ENCODE measurements around the gene FTSJ1.
"Not testable (repeated sequence)": the region's sequence is repeated elsewhere in the genome, so short reads cannot be mapped to it uniquely, and the experiment has no call there.

The FTSJ1 gene

GRCh38 chrX:48521353-48522243, 45.6 kb downstream of the FTSJ1 start, which contains the start of gene EBP:
Gene EBP (plus strand): TSS chrX:48521808. CDS start chrX:48523772, 1,964 bp downstream.
- TF ChIP-seq CTCF (IDR thresholded peaks at IDR 0.05; ENCODE audit: low read length) = no peak
- peaks cover 4% of the 10 kb centered on the region for H3F3A ChIP-seq (ENCODE audit: insufficient read depth, low read length)
- peak; percentile 93 for DNase-seq
- peak within 1 kb of the TSS; percentile 75 for H3K9ac ChIP-seq (ENCODE audit: low read length)
- peak within 1 kb of the TSS; percentile 76 for H3K4me3 ChIP-seq (ENCODE audit: low read length)
- H3K79me2 ChIP-seq (ENCODE audit: low read length) = peaks cover 25% of the 10 kb centered on the region
- H3K9me2 ChIP-seq (replicated peaks; ENCODE audit: insufficient read depth, low read length) = no peaks in the 10 kb centered on the region
- peak within 1 kb of the TSS; percentile 64 for H2AFZ ChIP-seq (ENCODE audit: low read length)
- H3K36me3 ChIP-seq (replicated peaks; ENCODE audit: insufficient read depth, low read length) = no peaks in the 10 kb centered on the region
- peak within 1 kb of the TSS; percentile 64; the same call in 1 of the 2 replicates for H3K27ac ChIP-seq (ENCODE audit: low read length)
- H4K20me1 ChIP-seq (ENCODE audit: insufficient read depth, low read length) = no peaks in the 10 kb centered on the region
- no peaks in the 10 kb centered on the region for H3K9me3 ChIP-seq (replicated peaks; ENCODE audit: insufficient read depth, low read length)
- H3K27me3 ChIP-seq (replicated peaks; ENCODE audit: insufficient read depth, low read length) = no peaks in the 10 kb centered on the region
- peak within 1 kb of the TSS; percentile 74 for H3K4me2 ChIP-seq (ENCODE audit: low read depth, low read length)
- H3K4me1 ChIP-seq (ENCODE audit: low read length) = peaks cover 5% of the 10 kb centered on the region; the same call in 1 of the 2 replicates

GRCh38 chrX:48522291-48522690, 46.3 kb downstream of the FTSJ1 start:
- Histone ChIP-seq H4K20me1 (ENCODE audit: insufficient read depth, low read length) (no peaks in the 10 kb centered on the region), H3K9ac (ENCODE audit: low read length) (peak overlapping the region; percentile 75), H3K36me3 (replicated peaks; ENCODE audit: insufficient read depth, low read length) (no peaks in the 10 kb centered on the region), H3K79me2 (ENCODE audit: low read length) (peaks cover 25% of the 10 kb centered on the region), H3F3A (ENCODE audit: insufficient read depth, low read length) (peaks cover 4% of the 10 kb centered on the region), H3K9me2 (replicated peaks; ENCODE audit: insufficient read depth, low read length) (no peaks in the 10 kb centered on the region), H3K27me3 (replicated peaks; ENCODE audit: insufficient read depth, low read length) (no peaks in the 10 kb centered on the region), H3K4me2 (ENCODE audit: low read depth, low read length) (peak overlapping the region; percentile 74), H3K4me1 (ENCODE audit: low read length) (peaks cover 5% of the 10 kb centered on the region; the same call in 1 of the 2 replicates), H3K9me3 (replicated peaks; ENCODE audit: insufficient read depth, low read length) (no peaks in the 10 kb centered on the region), H2AFZ (ENCODE audit: low read length) (peak overlapping the region; percentile 31; the same call in 1 of the 2 replicates), H3K4me3 (ENCODE audit: low read length) (peak overlapping the region; percentile 76), H3K27ac (ENCODE audit: low read length) (peak overlapping the region; percentile 50; the same call in 1 of the 2 replicates)
- TF ChIP-seq CTCF (IDR thresholded peaks at IDR 0.05; ENCODE audit: low read length) (no peak), EZH2 (optimal IDR thresholded peaks at IDR 0.05; ENCODE audit: low read depth, low read length) (no peak), EZH2phosphoT487 (IDR thresholded peaks at IDR 0.05; ENCODE audit: low read length) (no peak)
- DNase-seq = no peak

- H3F3A ChIP-seq (ENCODE audit: insufficient read depth, low read length) = peaks cover 4% of the 10 kb centered on the region
- H3K36me3 ChIP-seq (replicated peaks; ENCODE audit: insufficient read depth, low read length) = no peaks in the 10 kb centered on the region
- H3K4me3 ChIP-seq (ENCODE audit: low read length) = no peak overlapping the region
- no peaks in the 10 kb centered on the region for H3K27me3 ChIP-seq (replicated peaks; ENCODE audit: insufficient read depth, low read length)
- no peaks in the 10 kb centered on the region for H3K9me2 ChIP-seq (replicated peaks; ENCODE audit: insufficient read depth, low read length)
- peaks cover 25% of the 10 kb centered on the region for H3K79me2 ChIP-seq (ENCODE audit: low read length)
- no peak overlapping the region for H3K9ac ChIP-seq (ENCODE audit: low read length)
- no peaks in the 10 kb centered on the region for H3K9me3 ChIP-seq (replicated peaks; ENCODE audit: insufficient read depth, low read length)
- no peak overlapping the region for H2AFZ ChIP-seq (ENCODE audit: low read length)
- H3K4me1 ChIP-seq (ENCODE audit: low read length) = peaks cover 5% of the 10 kb centered on the region; the same call in 1 of the 2 replicates
- H4K20me1 ChIP-seq (ENCODE audit: insufficient read depth, low read length) = no peaks in the 10 kb centered on the region
- no peak overlapping the region for H3K27ac ChIP-seq (ENCODE audit: low read length)
- no peak overlapping the region for H3K4me2 ChIP-seq (ENCODE audit: low read depth, low read length)
- DNase-seq = no peak
- TF ChIP-seq EZH2phosphoT487 (IDR thresholded peaks at IDR 0.05; ENCODE audit: low read length) (no peak), CTCF (IDR thresholded peaks at IDR 0.05; ENCODE audit: low read length) (no peak), EZH2 (optimal IDR thresholded peaks at IDR 0.05; ENCODE audit: low read depth, low read length) (no peak)
These were observed 47.7 kb downstream of the FTSJ1 start for GRCh38 chrX:48523682-48524081.

GRCh38 chrX:48525853-48526252, 49.9 kb downstream of the FTSJ1 start:
- not testable (repeated sequence) for H4K20me1 ChIP-seq (ENCODE audit: insufficient read depth, low read length); H3K4me1 ChIP-seq (ENCODE audit: low read length); H3K4me2 ChIP-seq (ENCODE audit: low read depth, low read length); H2AFZ ChIP-seq (ENCODE audit: low read length); H3K36me3 ChIP-seq (replicated peaks; ENCODE audit: insufficient read depth, low read length); DNase-seq; H3K4me3 ChIP-seq (ENCODE audit: low read length); H3K9me3 ChIP-seq (replicated peaks; ENCODE audit: insufficient read depth, low read length); H3K9me2 ChIP-seq (replicated peaks; ENCODE audit: insufficient read depth, low read length); H3K9ac ChIP-seq (ENCODE audit: low read length); H3K27me3 ChIP-seq (replicated peaks; ENCODE audit: insufficient read depth, low read length); H3F3A ChIP-seq (ENCODE audit: insufficient read depth, low read length); H3K27ac ChIP-seq (ENCODE audit: low read length)
- peaks cover 25% of the 10 kb centered on the region for H3K79me2 ChIP-seq (ENCODE audit: low read length)

All from MM.1S (cell line).